MM.1S (cell line): ENCODE measurements around the gene CACNA1H.

Source experiments
- CTCF ChIP-seq: fragments of 300-600 bp; sonication (generic); IDR thresholded peaks from 2 replicates; pipeline ENCODE4 v1.5.1; 2016; ENCODE audit warnings: antibody characterized with exemption, low read length, mixed read lengths
- EZH2 ChIP-seq: fragments of 300-600 bp; sonication (generic); optimal IDR thresholded peaks from 2 replicates; pipeline ENCODE3; 2017; ENCODE audit warnings: low read depth, mild to moderate bottlenecking, antibody characterized with exemption, low read length, mixed read lengths

GRCh38 chr16:1155353-1156054 lies 2.6 kb downstream of the CACNA1H start:
- TF ChIP-seq CTCF = no peak
- no peak for TF ChIP-seq EZH2
